ENCODE data around the gene TRAPPC4. TPM values are rescaled to one million over a fixed set of nuclear protein-coding genes. Genes with fewer than 3 reads are reported as not detected.
"Not testable (repeated sequence)": the region's sequence is repeated elsewhere in the genome, so short reads cannot be mapped to it uniquely, and the experiment has no call there.

Gene TRAPPC4
- total RNA-seq, 1 experiment from 2014 or later: 51.4 TPM

DNA sequence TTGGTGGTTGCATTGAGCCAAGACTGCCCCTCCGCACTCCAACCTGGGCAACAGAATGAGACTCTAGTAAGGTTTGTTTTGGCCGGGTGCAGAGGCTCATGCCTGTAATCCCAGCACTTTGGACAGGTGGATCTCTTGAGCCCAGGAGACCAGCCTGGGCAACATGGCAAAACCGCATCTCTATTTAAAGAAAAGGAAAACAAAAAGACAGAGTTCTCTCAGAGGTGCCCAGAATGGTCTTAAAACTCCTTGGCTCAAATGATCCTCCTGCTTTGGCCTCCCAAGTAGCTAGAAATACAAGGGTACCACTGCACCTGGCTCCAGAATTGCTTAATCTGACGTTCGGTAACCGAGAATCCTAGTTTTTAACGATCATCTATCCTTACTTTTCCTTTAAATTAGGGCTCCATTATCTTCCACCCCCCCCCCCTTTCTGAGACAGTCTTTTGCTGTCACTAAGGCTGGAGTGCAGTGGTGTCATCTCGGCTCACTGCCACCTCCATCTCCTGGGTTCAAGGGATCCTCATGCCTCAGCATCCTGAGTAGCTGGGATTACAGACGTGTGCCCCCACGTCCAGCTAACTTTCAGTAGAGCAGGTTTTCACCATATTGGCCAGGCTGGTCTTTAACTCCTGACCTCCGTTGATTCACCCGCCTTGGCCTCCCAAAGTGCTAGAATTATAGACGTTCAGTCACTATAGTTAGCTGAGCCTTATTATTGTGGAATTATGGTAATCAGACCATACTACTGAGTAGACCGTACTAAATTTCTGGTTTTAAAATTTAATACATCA lies 2.2 kb upstream of the TRAPPC4 start:
- Histone ChIP-seq H3K79me2 (ENCODE audit: low read depth) (peaks cover 68% of the 10 kb centered on the region), H3K4me1 (replicated peaks; ENCODE audit: insufficient read depth) (peaks cover 34% of the 10 kb centered on the region), H3K4me3 (peak overlapping the region; percentile 98), H3K4me2 (peak overlapping the region; percentile 97), H3K9me3 (ENCODE audit: insufficient read depth, low read depth) (no peaks in the 10 kb centered on the region), H2AFZ (no peak overlapping the region), H3K27ac (peak overlapping the region; percentile 78), H3K27me3 (ENCODE audit: insufficient read depth, low read depth) (no peaks in the 10 kb centered on the region), H3K36me3 (ENCODE audit: low read depth) (peaks cover 51% of the 10 kb centered on the region), H4K20me1 (ENCODE audit: insufficient read depth) (peaks cover 42% of the 10 kb centered on the region), H3K9me2 (ENCODE audit: insufficient read depth) (no peaks in the 10 kb centered on the region), H3F3A (ENCODE audit: insufficient read depth, low read depth) (peaks cover 84% of the 10 kb centered on the region)
- POLR2A ChIA-PET (ENCODE audit: unreplicated experiment): interaction anchor here (0.6 to 0.7 kb wide), 2 partner anchors 104 to 322 kb away, joined by 5 to 30 read pairs; no protein-coding TSS in a partner anchor
- intact Hi-C loops (cut with micrococcal nuclease; ENCODE audit: unreplicated experiment): loop anchor here (5.0 kb wide), 2 partner anchors 181 to 306 kb away; no protein-coding TSS in a partner anchor
- peak in 1 of 2 experiments; percentile 19 for DNase-seq
- BruUV-seq (replicated peaks): no TSS peak
- CTCF ChIA-PET: no interaction called here
- TF ChIP-seq EZH2 (IDR thresholded peaks at IDR 0.05; ENCODE audit: low read depth): no peak
- TF ChIP-seq, protein P1, sequence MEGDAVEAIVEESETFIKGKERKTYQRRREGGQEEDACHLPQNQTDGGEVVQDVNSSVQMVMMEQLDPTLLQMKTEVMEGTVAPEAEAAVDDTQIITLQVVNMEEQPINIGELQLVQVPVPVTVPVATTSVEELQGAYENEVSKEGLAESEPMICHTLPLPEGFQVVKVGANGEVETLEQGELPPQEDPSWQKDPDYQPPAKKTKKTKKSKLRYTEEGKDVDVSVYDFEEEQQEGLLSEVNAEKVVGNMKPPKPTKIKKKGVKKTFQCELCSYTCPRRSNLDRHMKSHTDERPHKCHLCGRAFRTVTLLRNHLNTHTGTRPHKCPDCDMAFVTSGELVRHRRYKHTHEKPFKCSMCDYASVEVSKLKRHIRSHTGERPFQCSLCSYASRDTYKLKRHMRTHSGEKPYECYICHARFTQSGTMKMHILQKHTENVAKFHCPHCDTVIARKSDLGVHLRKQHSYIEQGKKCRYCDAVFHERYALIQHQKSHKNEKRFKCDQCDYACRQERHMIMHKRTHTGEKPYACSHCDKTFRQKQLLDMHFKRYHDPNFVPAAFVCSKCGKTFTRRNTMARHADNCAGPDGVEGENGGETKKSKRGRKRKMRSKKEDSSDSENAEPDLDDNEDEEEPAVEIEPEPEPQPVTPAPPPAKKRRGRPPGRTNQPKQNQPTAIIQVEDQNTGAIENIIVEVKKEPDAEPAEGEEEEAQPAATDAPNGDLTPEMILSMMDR (conservative IDR thresholded peaks at IDR 0.05): no peak

DNA sequence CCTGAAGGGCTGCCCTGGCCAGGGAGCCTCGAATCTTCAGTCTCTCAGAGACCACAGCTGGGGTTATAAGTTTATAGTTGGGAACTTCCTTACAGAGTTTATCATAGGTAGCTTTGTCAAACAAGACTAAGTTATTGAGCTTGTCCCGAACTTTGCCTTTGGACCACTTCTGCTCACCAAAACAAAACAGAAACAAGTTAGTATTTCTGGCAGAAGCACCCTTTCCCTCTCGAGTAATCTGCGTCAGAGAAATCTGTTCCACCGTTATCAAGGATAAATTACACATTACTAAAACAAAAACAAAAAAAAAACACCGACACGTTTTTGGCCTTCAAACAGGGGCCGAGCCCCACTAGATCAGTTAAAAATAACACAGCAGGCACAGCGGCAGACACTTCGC lies 1.2 kb upstream of the TRAPPC4 start:
- Histone ChIP-seq H3K4me3 (peak overlapping the region; percentile 98), H3K79me2 (ENCODE audit: low read depth) (peaks cover 74% of the 10 kb centered on the region), H3K36me3 (ENCODE audit: low read depth) (peaks cover 57% of the 10 kb centered on the region), H3K4me1 (replicated peaks; ENCODE audit: insufficient read depth) (peaks cover 34% of the 10 kb centered on the region), H3K27ac (peak overlapping the region; percentile 78), H4K20me1 (ENCODE audit: insufficient read depth) (peaks cover 42% of the 10 kb centered on the region), H3K4me2 (peak overlapping the region; percentile 97), H3F3A (ENCODE audit: insufficient read depth, low read depth) (peaks cover 75% of the 10 kb centered on the region)
- CTCF ChIA-PET; H3K9me3 ChIP-seq (ENCODE audit: insufficient read depth, low read depth); H3K9me2 ChIP-seq (ENCODE audit: insufficient read depth); H3K27me3 ChIP-seq (ENCODE audit: insufficient read depth, low read depth); H2AFZ ChIP-seq; DNase-seq: not testable (repeated sequence)
- POLR2A ChIA-PET (ENCODE audit: unreplicated experiment): interaction anchor here (1.2 kb wide), 1 partner anchor 19 kb away, joined by 14 read pairs; no protein-coding TSS in a partner anchor
- TSS peak; percentile 75 for BruUV-seq (replicated peaks)
- intact Hi-C loops (cut with micrococcal nuclease; ENCODE audit: unreplicated experiment): loop anchor here (5.0 kb wide), 2 partner anchors 180 to 305 kb away; no protein-coding TSS in a partner anchor

DNA sequence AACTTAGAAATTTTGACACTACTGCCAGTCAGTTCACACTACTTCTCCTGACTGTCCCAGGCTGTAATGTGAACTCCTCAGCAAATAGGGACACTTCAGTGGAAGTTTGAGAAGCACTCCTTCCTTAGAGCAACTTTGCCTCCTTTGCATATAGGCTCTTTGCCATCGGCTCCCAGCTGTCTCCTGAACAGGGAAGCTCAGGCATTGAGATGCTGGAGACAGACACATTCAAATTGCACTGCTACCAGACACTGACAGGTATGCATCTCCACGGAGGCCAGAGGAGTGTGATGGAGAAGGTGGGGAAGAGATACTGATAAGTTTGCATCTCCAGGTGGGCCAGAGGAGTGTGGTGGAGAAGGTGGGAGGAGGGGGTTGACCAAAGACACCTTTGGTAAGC lies 1.4 kb downstream of the TRAPPC4 start:
- BruUV-seq (replicated peaks): no TSS peak
- no peak for TF ChIP-seq EZH2 (IDR thresholded peaks at IDR 0.05; ENCODE audit: low read depth)
- TF ChIP-seq, protein P1 (conservative IDR thresholded peaks at IDR 0.05): no peak
- DNase-seq: no peak
- Histone ChIP-seq H3K36me3 (ENCODE audit: low read depth) (peaks cover 55% of the 10 kb centered on the region), H3K4me3 (peak overlapping the region; percentile 98), H3K9me3 (ENCODE audit: insufficient read depth, low read depth) (no peaks in the 10 kb centered on the region), H3K4me2 (peak overlapping the region; percentile 97), H3K27me3 (ENCODE audit: insufficient read depth, low read depth) (no peaks in the 10 kb centered on the region), H3F3A (ENCODE audit: insufficient read depth, low read depth) (peaks cover 65% of the 10 kb centered on the region), H2AFZ (no peak overlapping the region), H3K4me1 (replicated peaks; ENCODE audit: insufficient read depth) (peaks cover 43% of the 10 kb centered on the region), H3K27ac (no peak overlapping the region), H3K9me2 (ENCODE audit: insufficient read depth) (no peaks in the 10 kb centered on the region), H4K20me1 (ENCODE audit: insufficient read depth) (peaks cover 28% of the 10 kb centered on the region), H3K79me2 (ENCODE audit: low read depth) (peaks cover 66% of the 10 kb centered on the region)
- ChIA-PET POLR2A (ENCODE audit: unreplicated experiment) (interaction anchor here (0.6 kb wide), 1 partner anchor 106 kb away, joined by 4 read pairs; no protein-coding TSS in a partner anchor), CTCF (no interaction called here)
- intact Hi-C loops (cut with micrococcal nuclease; ENCODE audit: unreplicated experiment): loop anchor here (2.0 to 5.0 kb wide), 3 partner anchors 91 to 302 kb away; no protein-coding TSS in a partner anchor
